ENCODE measurements around the gene B4GALNT3.

DNA sequence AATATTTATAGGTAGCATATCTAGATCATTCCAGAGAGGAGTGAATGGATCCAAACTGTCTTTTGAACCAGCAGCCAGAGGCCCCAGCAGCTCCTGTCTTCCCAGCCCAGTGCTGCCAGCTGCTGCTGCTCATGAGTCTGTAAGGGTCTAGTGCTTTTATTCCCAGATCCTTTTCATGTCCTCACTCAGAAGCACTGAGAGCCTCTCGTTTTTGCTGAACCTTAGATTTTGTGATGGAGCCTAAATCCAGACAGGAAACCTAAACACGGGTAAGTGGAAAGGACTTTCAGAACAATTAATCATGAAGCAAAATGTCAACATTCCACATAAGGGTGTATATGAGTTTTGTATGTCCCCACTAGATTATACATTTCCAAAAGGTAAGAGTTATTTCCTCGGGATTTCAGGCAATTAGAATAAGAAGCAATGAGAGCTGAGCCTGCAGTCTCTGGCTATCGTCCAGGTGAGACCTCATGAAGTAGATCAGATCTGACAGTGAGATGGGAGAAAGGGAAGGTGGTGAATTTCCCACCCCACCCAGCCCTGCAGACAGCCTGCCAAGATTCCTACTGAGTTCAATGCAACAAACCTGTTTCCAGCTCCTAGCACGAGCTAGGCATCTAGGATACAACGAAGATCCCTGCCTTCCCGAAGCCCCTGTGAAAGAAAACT lies 119.1 kb downstream of the B4GALNT3 start:
- TF ChIP-seq, protein P1, sequence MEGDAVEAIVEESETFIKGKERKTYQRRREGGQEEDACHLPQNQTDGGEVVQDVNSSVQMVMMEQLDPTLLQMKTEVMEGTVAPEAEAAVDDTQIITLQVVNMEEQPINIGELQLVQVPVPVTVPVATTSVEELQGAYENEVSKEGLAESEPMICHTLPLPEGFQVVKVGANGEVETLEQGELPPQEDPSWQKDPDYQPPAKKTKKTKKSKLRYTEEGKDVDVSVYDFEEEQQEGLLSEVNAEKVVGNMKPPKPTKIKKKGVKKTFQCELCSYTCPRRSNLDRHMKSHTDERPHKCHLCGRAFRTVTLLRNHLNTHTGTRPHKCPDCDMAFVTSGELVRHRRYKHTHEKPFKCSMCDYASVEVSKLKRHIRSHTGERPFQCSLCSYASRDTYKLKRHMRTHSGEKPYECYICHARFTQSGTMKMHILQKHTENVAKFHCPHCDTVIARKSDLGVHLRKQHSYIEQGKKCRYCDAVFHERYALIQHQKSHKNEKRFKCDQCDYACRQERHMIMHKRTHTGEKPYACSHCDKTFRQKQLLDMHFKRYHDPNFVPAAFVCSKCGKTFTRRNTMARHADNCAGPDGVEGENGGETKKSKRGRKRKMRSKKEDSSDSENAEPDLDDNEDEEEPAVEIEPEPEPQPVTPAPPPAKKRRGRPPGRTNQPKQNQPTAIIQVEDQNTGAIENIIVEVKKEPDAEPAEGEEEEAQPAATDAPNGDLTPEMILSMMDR (IDR thresholded peaks at IDR 0.05; ENCODE audit: poor library complexity), result no peak
- TF ChIP-seq EZH2 (IDR thresholded peaks at IDR 0.05; ENCODE audit: borderline replicate concordance), result no peak

Measured in hepatocyte (in vitro differentiated cells).